GM21360 (cell line): ENCODE results near the gene TECR.

Experiments
- ATAC-seq: cut with Tn5 transposase; IDR thresholded peaks from one replicate; pipeline ENCODE4 v1.9.1; 2021; ENCODE audit warnings: mild to moderate bottlenecking, moderate library complexity; ENCODE audit not compliant: unreplicated experiment

Gene TECR

GRCh38 chr19:14507704-14508542 is 21.5 kb upstream of the TECR start:
- ATAC-seq: no peak

DNA sequence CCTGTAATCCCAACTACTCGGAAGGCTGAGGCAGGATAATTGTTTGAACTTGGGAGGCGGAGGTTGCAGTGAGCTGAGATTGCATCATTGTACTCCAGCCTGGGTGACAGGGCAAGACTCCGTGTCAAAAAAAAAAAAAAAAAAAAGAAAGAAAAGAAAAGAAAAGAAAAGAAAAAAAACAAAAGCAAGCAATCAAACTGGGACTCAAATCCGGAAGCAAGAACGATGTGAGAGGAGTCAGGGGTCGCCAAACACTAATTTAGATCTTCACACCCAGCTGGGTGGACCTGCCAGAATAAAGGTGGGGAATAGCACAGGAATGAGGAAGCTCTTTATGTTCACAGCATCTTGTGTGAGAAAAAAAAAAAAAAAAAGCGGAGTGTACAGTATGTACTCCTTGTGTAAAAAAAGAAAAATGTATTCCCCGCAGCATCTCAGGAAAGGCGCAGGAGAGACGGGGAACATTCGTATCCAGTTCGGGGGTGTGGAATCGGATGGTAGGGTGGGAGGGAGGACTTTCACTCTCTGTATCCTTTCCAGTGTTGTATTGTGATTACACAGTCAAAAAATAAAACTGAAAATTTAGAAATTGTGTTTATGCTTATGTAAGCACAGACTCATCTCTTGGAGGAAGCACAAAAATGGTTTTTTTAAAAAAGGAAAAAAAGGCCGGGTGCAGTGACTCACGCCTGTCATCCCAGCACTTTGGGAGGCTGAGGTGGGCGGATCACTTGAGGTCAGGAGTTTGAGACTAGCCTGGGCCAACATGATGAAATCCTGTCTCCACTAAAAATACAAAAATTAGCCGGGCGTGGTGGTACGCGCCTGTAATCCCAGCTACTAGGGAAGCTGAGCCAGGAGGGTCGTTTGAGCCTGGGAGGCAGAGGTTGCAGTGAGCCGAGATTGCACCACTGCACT is 18.8 kb upstream of the TECR start:
- ATAC-seq: no peak

- no peak for ATAC-seq
Observed at GRCh38 chr19:14511229-14511593, 18.2 kb upstream of the TECR start.

- ATAC-seq: no peak
Observed at GRCh38 chr19:14512406-14512961, 16.9 kb upstream of the TECR start.

DNA sequence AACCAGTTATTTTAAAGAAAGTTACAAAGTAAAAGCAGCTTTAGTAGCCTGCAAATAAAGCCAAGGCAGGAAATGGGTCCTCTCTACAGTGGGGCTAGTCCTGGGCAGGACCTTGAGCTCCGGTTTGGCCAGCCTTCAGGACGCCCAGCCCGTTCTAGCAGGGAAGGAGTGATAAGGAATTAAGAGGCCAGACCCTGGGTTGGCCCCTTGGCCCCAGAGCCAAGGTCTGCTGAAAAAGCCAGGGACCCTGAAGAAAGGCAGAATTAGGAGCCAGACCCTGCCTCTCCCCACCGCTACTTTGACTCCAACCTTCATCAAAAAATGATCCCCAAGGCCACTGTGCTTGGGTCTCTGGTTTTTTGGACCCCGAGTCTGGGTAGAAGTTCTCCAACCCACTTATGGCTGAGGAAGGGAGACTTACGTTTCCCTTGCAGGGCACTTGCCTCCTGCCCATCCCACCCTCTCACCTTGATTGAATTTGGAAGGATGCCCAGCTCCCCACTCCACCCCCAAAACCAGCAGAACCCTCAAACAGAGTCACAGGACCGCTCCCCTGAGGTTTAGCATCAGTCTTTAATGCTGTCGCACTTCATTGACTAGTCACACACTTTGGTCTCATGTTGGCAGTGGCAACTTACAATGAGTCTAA is 15.1 kb upstream of the TECR start:
- ATAC-seq: no peak

DNA sequence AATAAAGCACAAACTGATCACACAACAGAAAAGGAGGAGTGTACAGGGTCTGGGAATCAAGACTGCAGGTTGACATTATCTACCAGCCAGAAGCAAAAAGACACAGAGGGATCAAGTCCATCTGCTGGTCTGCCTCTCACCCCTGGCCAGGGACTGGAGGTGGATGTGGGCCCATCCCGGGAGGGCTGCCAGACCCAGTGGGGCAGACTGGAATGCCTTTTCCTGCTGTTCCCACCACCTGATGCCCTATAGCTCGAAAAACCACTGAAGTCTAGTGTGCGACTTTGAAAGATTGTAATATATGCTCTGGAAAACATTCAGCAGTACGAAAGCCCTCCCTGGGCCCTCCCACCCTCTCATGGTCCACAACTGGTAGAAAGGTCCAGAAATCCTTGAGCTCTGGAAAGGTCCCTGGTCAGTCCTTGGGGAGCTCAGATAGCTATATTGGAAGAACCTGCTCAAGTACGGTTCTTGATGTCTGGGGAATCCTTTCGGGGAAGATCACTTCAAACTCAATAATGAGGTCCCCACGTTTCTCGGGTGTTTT is 13.8 kb upstream of the TECR start:
- no peak for ATAC-seq

GRCh38 chr19:14516048-14516534 is 13.3 kb upstream of the TECR start:
- no peak for ATAC-seq

DNA sequence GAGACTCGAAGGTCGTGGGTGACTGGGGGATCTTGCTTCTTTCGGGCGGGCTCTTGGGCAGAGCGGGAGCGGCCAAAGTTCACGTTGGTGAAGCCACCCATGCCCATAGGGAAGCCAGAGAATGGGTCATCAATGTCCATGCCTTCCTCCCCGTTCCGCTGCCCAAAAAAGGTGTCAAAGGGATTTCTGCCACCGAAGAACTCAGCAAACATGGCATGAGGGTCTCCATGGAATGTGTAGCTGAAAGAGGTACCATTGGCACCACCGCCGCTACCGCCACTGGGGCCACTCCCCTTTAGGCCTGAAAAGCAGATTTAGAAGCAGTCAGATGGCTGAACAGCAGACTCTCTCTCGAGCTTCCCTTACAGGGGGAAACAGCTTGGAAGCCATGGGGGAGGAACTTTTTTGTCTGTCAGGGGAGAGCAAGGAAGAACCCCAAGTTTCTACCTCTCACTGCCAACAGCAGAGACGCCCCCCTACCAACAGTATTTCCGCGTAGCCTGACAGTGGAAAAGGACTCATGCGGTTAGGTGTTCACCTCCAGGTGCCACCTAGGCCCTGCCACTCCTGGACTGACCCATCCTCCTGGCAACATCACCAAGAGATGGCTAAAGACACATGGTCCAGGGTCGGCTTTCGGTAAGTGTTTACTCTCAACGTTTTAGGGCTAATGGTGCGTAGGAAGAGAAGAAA is 12.5 kb upstream of the TECR start:
- ATAC-seq: no peak

GRCh38 chr19:14517446-14517839 is 12.0 kb upstream of the TECR start:
- peak; percentile 6 for ATAC-seq

DNA sequence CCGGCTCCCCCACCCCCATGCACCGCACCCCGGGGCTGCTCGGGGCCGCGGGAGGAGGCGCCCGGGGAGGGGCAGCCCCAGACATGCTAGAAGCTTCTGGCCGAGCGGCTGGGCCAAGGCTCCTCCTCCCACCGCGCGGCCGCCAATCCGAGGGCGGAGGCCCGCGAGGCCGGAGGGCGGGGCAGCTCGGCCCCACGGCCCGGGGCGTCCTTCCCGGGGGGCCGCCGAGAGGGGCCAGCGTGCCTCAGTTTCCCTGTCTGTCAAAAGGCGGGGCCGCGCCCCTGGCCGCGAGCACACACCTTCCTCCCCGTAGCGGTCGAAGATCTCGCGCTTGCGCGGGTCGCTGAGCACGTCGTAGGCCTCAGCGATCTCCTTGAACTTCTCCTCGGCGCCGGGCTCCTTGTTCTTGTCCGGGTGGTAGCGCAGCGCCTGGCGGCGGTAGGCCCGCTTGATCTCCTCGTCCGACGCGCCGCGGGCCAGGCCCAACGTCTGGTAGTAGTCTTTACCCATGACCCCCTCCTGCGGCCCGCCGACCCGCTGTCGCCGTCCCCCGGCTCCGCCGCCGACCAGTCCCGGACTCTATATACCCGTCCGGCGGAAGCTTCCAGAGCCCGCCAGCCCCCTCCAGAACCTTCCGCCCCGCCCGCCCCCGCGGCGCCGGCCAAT is 11.4 kb upstream of the TECR start, which contains the start of gene DNAJB1:
TSS of gene DNAJB1 (minus strand) at position 558 of the 666 bp plus-strand sequence. CDS start at position 510, 48 bp downstream.
- ATAC-seq: peak; percentile 54

DNA sequence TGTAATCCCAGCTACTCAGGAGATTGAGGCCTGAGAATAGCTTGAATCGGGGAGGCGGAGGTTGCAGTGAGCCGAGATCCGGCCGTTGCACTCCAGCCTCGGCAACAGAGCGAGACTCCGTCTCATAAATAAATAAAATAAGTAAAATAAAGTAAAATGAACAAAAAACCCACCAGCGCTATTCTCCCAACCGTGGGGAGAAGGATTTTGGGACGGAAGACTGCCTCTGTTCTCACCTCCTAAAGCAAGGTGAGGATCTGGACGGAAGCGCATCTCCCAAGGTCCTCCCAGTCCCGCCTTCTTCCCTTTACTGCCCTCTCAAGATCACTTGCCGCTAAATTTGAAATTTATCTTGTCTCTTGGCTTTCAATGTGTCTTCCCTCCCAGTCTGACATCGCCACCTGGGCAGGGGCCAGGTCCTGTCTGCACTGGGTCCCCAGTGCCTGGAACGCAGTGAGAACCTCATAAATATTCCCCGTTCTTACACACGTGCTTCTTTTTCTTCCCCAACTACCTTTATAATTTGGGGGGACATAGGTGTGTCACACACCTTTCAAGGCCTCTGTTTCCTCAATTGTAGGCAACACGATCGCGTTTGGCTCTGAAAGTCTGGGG is 10.0 kb upstream of the TECR start:
- no peak for ATAC-seq

DNA sequence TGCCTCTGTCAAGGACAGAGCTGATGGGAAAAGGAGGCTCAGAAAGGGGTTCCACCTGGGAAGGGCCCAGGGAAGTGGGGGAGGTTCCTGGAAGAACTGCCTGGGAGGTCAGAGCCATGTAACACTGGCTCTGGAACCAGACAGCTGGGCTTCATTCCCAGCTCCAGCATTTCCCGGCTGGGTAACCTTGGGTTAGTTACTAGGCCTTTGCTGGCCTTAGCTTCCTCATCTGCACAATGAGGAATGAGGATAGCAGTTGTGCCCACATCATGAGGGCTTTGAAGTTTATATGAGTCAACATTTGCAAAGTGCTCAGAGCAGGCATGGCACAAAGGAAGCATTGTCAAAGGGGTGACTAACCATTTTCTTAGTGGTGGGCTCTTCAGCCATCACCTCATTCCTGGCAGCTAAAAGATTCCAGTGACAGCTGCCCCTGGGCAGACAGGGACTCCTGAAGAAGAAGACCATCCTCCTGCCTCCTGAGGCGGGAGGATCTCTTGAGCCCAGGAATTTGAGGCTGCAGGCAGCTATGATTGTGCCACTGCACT is 9.5 kb upstream of the TECR start:
- no peak for ATAC-seq

DNA sequence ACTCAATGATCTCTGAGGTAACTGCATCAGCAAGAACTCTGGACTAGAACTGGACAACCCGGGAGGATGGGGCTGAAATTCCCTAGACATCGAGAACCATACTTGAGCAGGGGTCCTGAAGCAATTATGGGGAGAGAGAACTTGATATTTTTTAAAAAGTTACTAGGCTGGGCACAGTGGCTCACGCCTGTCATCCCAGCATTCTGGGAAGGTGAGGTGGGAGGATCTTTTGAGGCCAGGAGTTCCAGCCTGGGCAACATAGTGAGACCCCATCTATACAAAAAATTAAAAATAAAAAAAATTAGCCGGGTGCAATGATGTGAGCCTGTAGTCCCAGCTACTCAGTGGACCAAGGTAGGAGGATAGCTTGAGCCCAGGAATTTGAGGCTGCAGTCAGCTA is 8.9 kb upstream of the TECR start:
- ATAC-seq: no peak

GRCh38 chr19:14525729-14526128 is 3.7 kb upstream of the TECR start:
- ATAC-seq: no peak

- ATAC-seq: no peak
Observed at GRCh38 chr19:14526423-14526822, 3.0 kb upstream of the TECR start.

DNA sequence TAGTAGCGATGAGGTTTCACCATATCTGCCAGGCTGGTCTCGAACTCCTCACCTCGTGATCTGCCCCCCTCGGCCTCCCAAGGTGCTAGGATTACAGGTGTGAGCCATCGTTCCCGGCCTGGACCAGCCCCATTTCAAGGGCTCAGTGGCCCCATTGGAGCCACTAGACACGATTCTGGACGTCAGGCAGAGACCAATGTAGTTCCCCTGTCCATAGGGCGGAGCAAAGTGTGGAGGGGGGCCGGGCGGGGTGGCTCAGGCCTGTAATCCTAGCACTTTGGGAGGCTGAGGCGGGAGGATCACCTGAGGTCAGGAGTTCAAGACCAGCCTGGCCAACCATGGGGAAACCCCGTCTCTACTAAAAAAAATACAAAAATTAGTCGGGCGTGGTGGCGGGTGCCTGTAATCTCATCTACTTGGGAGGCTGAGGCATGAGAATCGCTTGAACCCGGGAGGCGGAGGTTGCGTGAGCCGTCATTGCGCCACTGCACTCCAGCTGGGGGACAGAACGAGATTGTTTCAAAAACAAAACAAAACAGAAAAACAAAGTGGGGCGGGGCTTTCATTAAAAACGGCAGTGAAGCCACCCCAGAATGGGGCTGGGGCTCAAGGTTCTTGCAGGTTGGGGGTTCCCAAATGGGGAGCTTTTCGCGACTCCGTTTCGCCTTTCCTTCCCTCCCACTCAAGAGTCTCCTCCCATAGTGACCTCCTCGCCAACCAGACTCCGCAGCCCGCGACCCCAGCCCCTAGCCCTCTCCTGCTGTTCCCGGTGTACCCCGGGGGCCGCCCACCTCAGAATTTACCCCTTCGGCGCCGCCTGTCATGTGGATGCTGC is 758 bp upstream of the TECR start:
- ATAC-seq: no peak

DNA sequence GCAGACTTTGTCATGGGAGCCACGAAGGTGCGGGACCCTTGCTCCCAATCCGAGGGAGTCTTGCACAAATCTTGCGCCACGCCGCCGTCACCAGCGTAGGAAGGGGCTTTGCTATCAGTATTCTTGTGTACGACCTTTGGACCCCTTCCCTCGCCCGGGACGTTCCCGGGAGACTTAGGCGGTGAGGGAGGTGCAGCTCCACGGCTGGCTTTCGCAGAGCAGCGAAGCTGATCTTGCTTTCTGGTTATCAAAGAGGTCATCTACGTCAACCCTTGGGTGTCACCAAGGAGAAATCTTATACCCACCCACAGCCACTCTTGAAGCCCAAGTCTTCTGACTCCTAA is 583 bp downstream of the TECR start:
- ATAC-seq: no peak

DNA sequence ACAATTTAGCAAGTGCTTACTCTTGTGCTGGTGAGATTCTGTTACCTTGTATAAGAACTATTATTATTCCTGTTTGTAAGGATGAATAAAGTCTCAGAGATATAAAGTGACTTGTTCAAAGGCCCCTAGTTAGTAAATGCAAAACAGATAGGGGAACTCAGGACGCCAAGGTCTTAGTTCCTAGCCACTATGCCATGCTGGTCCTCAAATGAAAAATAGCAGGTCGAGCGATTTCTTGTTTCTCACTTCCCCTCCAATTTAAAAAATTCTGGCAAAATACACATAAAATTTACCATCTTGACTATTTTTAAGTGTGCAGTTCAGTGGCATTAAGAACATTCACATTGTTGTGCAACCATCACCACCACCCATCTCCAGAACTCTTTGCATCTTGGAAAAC is 1.1 kb downstream of the TECR start:
- ATAC-seq: no peak
